Measurements from ENCODE around the gene C12orf57. TPM values are rescaled to one million over a fixed set of nuclear protein-coding genes. Genes with fewer than 3 reads are reported as not detected.

The C12orf57 gene
- total and polyA plus RNA-seq, 2 of the 8 experiments (the other 6 are each of a cell fraction or from before 2014, with no cell fraction given) = 174 to 993 TPM

- no peak for TF ChIP-seq KDM1A (IDR thresholded peaks at IDR 0.05; ENCODE audit: borderline replicate concordance, low read length)
- TF ChIP-seq GTF2F1 (IDR thresholded peaks at IDR 0.05; ENCODE audit: borderline replicate concordance, low read depth, low read length) = no peak
- TF ChIP-seq KDM4A (IDR thresholded peaks at IDR 0.05; ENCODE audit: low read depth, low read length, severe bottlenecking) = peak; percentile 34
- 0 out of 2 replicates have a peak, but pooled peaks have one; percentile 38 for TF ChIP-seq RBBP5 (IDR thresholded peaks at IDR 0.05; ENCODE audit: borderline replicate concordance, low read depth, low read length)
- no peak for TF ChIP-seq JUN (IDR thresholded peaks at IDR 0.05; ENCODE audit: low read depth, low read length)
- 0 out of 2 replicates have a peak, but pooled peaks have one; percentile 15 for TF ChIP-seq CREB1 (IDR thresholded peaks at IDR 0.05)
- TF ChIP-seq GABPA (IDR thresholded peaks at IDR 0.05; ENCODE audit: borderline replicate concordance, insufficient read depth, low read length) = no peak
- TF ChIP-seq RXRA (IDR thresholded peaks at IDR 0.05; ENCODE audit: insufficient read depth, low read depth, low read length) = no peak
- TF ChIP-seq, protein P1, sequence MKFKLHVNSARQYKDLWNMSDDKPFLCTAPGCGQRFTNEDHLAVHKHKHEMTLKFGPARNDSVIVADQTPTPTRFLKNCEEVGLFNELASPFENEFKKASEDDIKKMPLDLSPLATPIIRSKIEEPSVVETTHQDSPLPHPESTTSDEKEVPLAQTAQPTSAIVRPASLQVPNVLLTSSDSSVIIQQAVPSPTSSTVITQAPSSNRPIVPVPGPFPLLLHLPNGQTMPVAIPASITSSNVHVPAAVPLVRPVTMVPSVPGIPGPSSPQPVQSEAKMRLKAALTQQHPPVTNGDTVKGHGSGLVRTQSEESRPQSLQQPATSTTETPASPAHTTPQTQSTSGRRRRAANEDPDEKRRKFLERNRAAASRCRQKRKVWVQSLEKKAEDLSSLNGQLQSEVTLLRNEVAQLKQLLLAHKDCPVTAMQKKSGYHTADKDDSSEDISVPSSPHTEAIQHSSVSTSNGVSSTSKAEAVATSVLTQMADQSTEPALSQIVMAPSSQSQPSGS (IDR thresholded peaks at IDR 0.05; ENCODE audit: low read length) = no peak
- TF ChIP-seq SUZ12 (IDR thresholded peaks at IDR 0.05; ENCODE audit: low read length) = no peak
- TF ChIP-seq, protein P2, sequence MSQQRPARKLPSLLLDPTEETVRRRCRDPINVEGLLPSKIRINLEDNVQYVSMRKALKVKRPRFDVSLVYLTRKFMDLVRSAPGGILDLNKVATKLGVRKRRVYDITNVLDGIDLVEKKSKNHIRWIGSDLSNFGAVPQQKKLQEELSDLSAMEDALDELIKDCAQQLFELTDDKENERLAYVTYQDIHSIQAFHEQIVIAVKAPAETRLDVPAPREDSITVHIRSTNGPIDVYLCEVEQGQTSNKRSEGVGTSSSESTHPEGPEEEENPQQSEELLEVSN (IDR thresholded peaks at IDR 0.05) = peak; percentile 58; the same call in 1 of the 2 replicates
- TF ChIP-seq CBX8 (IDR thresholded peaks at IDR 0.05; ENCODE audit: borderline replicate concordance, low read depth, low read length) = no peak
These were observed 29.4 kb upstream of the C12orf57 start, which contains the start of gene ENO2 (continued) for GRCh38 chr12:6914246-6914946.

Measured in H1 (cell line).